Erythroblast (primary cell): ENCODE data around the gene ZNF784.

Experiments used
- GATA1 ChIP-seq: IDR thresholded peaks from 2 replicates; pipeline ENCODE4 v1.6.1; 2011; ENCODE audit warnings: low read depth, mild to moderate bottlenecking, control low read depth, low read length, moderate library complexity
- POLR2A ChIP-seq: IDR thresholded peaks from 2 replicates; pipeline ENCODE4 v1.6.1; 2011; ENCODE audit warnings: mild to moderate bottlenecking, low read length

- no peak for TF ChIP-seq POLR2A
- TF ChIP-seq GATA1, result no peak
Observed at GRCh38 chr19:55637534-55637933, 13.2 kb upstream of the ZNF784 start.
